ENCODE measurements around the gene GNG12. TPM values are rescaled to one million over a fixed set of nuclear protein-coding genes. Genes with fewer than 3 reads are reported as not detected.

The GNG12 gene
- total RNA-seq, 1 experiment from 2014 or later: 23.7 TPM

DNA sequence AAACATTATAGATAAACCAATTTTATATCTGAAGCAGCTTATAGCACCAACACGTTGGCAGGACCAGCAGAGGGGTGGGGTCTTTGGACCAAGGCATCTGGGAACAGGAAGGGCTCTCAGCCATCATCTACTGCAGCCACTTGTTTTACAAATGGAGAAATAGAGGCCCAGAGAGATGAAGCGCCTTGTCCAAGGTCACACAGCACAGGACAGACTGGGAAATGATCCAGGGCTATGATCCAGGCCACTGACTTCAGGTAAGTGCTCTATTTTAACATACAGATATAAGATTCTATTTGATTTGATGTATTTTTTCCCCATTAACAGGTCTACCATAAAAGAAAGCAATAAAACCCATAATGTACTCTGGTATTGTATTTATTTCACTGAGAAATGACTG is 131.4 kb downstream of the GNG12 start:
- ATAC-seq (no peak), DNase-seq (ENCODE audit: low spot score) (no peak)
- TF ChIP-seq ATF1 (CRISPR knock-in tag; IDR thresholded peaks at IDR 0.05) (no peak), ZNF423 (CRISPR knock-in tag; IDR thresholded peaks at IDR 0.05) (no peak), PRRX2 (CRISPR knock-in tag; IDR thresholded peaks at IDR 0.05) (no peak), E2F1 (CRISPR knock-in tag; IDR thresholded peaks at IDR 0.05) (no peak), TEAD4 (CRISPR knock-in tag; IDR thresholded peaks at IDR 0.05) (no peak)
- TF ChIP-seq, protein P1, sequence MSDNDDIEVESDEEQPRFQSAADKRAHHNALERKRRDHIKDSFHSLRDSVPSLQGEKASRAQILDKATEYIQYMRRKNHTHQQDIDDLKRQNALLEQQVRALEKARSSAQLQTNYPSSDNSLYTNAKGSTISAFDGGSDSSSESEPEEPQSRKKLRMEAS (CRISPR knock-in tag; IDR thresholded peaks at IDR 0.05): no peak
- ChIA-PET POLR2A (no interaction called here), CTCF (no interaction called here)
- H3K4me1 Mint-ChIP-seq: peaks cover 18% of the 10 kb centered on the region
- no peak overlapping the region for H3K4me3 Mint-ChIP-seq
- no peaks in the 10 kb centered on the region for H3K9me3 Mint-ChIP-seq
- no peaks in the 10 kb centered on the region for H3K27me3 Mint-ChIP-seq (ENCODE audit: low read depth)
- no peak overlapping the region for H3K27ac Mint-ChIP-seq
- peaks cover 9% of the 10 kb centered on the region for H3K36me3 Mint-ChIP-seq

- Mint-ChIP-seq H3K4me3 (no peak overlapping the region), H3K27me3 (ENCODE audit: low read depth) (no peaks in the 10 kb centered on the region), H3K27ac (peak overlapping the region; percentile 42), H3K4me1 (peaks cover 18% of the 10 kb centered on the region), H3K36me3 (peaks cover 5% of the 10 kb centered on the region), H3K9me3 (peaks cover 2% of the 10 kb centered on the region; the same call in 1 of the 2 replicates)
- CTCF ChIA-PET: interaction anchor here (0.6 to 1.7 kb wide), 18 partner anchors 9 to 439 kb away, joined by 3 to 12 read pairs (median 4); partner anchors contain the start of gene GADD45A
- no peak for TF ChIP-seq ZNF121 (CRISPR knock-in tag; IDR thresholded peaks at IDR 0.05)
- peak; percentile 66; the same call in 1 of the 2 replicates for TF ChIP-seq GABPB1 (CRISPR knock-in tag; IDR thresholded peaks at IDR 0.05)
- POLR2A ChIA-PET: interaction anchor here (0.8 to 1.1 kb wide), 2 partner anchors 14 to 16 kb away, joined by 4 to 6 read pairs; partner anchors contain the start of gene GADD45A
- peak; percentile 53 for DNase-seq (ENCODE audit: low spot score)
- ATAC-seq: peak; percentile 97
Measured at GRCh38 chr1:67700692-67701410, 132.4 kb downstream of the GNG12 start.

GRCh38 chr1:67700220-67700619 is 133.0 kb downstream of the GNG12 start:
- peak overlapping the region; percentile 36 for H3K27ac Mint-ChIP-seq
- ChIA-PET POLR2A (interaction anchor here (0.8 to 1.1 kb wide), 2 partner anchors 14 to 15 kb away, joined by 4 to 6 read pairs; partner anchors contain the start of gene GADD45A), CTCF (interaction anchor here (0.6 to 1.7 kb wide), 18 partner anchors 8 to 438 kb away, joined by 3 to 12 read pairs (median 4); partner anchors contain the start of gene GADD45A)
- DNase-seq (ENCODE audit: low spot score) (no peak), ATAC-seq (no peak)
- peaks cover 18% of the 10 kb centered on the region for H3K4me1 Mint-ChIP-seq
- no peaks in the 10 kb centered on the region for H3K27me3 Mint-ChIP-seq (ENCODE audit: low read depth)
- peaks cover under 1% of the 10 kb centered on the region; the same call in 1 of the 2 replicates for H3K36me3 Mint-ChIP-seq
- H3K9me3 Mint-ChIP-seq: peaks cover 4% of the 10 kb centered on the region; the same call in 1 of the 2 replicates
- no peak overlapping the region for H3K4me3 Mint-ChIP-seq
- TF ChIP-seq NR2C2 (CRISPR knock-in tag; IDR thresholded peaks at IDR 0.05): no peak
- no peak for TF ChIP-seq OVOL2 (CRISPR knock-in tag; IDR thresholded peaks at IDR 0.05; ENCODE audit: borderline replicate concordance)
- TF ChIP-seq ATF1 (CRISPR knock-in tag; IDR thresholded peaks at IDR 0.05): no peak
- no peak for TF ChIP-seq JUN (CRISPR knock-in tag; IDR thresholded peaks at IDR 0.05)
- no peak for TF ChIP-seq ETV6 (CRISPR knock-in tag; IDR thresholded peaks at IDR 0.05)
- no peak for TF ChIP-seq ZNF281 (CRISPR knock-in tag; IDR thresholded peaks at IDR 0.05)
- no peak for TF ChIP-seq ARID4B (CRISPR knock-in tag; IDR thresholded peaks at IDR 0.05; ENCODE audit: borderline replicate concordance)
- no peak for TF ChIP-seq ATF2 (CRISPR knock-in tag; IDR thresholded peaks at IDR 0.05; ENCODE audit: borderline replicate concordance, low read depth)
- TF ChIP-seq CREB1 (CRISPR knock-in tag; IDR thresholded peaks at IDR 0.05): no peak
- TF ChIP-seq ZNF317 (CRISPR knock-in tag; IDR thresholded peaks at IDR 0.05; ENCODE audit: borderline replicate concordance, low read depth): no peak
- TF ChIP-seq, protein P2, sequence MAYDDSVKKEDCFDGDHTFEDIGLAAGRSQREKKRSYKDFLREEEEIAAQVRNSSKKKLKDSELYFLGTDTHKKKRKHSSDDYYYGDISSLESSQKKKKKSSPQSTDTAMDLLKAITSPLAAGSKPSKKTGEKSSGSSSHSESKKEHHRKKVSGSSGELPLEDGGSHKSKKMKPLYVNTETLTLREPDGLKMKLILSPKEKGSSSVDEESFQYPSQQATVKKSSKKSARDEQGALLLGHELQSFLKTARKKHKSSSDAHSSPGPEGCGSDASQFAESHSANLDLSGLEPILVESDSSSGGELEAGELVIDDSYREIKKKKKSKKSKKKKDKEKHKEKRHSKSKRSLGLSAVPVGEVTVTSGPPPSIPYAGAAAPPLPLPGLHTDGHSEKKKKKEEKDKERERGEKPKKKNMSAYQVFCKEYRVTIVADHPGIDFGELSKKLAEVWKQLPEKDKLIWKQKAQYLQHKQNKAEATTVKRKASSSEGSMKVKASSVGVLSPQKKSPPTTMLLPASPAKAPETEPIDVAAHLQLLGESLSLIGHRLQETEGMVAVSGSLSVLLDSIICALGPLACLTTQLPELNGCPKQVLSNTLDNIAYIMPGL (CRISPR knock-in tag; IDR thresholded peaks at IDR 0.05): no peak
- no peak for TF ChIP-seq IRF2 (CRISPR knock-in tag; IDR thresholded peaks at IDR 0.05; ENCODE audit: borderline replicate concordance, low read depth)
